Measurements from ENCODE around the gene FEN1.

FEN1 gene, protein sequence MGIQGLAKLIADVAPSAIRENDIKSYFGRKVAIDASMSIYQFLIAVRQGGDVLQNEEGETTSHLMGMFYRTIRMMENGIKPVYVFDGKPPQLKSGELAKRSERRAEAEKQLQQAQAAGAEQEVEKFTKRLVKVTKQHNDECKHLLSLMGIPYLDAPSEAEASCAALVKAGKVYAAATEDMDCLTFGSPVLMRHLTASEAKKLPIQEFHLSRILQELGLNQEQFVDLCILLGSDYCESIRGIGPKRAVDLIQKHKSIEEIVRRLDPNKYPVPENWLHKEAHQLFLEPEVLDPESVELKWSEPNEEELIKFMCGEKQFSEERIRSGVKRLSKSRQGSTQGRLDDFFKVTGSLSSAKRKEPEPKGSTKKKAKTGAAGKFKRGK

DNA sequence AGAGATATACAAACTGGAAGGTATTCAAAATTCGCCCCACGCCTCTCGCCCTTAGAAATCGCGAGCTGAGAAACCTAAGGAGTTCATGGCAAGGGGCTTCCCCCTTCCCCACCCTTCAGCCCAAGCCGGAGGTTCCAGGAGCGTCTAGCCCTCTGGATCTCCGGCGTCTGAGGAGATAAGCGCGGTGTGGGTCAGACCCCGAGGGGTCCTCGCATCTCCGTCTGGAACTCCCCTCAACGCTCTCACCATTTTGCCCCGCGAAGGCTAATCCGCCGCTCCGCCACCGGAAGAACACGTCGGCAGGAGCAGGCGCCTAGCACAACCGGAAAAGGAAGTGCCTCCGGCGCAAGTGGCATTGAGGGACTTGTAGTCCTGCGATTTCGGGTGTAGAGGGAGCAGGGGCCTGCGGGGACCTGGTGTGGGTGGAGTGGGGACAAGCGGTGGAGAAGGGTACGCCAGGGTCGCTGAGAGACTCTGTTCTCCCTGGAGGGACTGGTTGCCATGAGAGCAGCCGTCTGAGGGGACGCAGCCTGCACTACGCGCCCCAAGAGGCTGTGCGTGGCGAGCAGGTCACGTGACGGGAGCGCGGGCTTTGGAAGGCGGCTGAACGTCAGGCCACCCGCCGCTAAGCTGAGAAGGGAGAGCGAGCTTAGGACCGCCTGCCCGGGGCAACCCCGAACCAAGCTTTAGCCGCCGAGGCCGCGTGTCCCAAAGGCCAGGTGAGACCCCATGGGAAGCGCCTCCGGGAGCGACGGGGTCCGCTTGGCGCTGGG lies at the start of gene FEN1, which contains the start of gene TMEM258:
Gene FEN1 (plus strand): TSS at position 602 of the 773 bp plus-strand sequence. CDS start 2,451 bp downstream, outside the sequence.
Gene TMEM258 (minus strand): TSS at position 290 of the 773 bp plus-strand sequence. CDS start 41 bp downstream, at position 249.
- TF ChIP-seq JUND (IDR thresholded peaks at IDR 0.05; ENCODE audit: low read depth): no peak
- in situ Hi-C loops (cut with HindIII; ENCODE audit: low pct_unique_long_range_greater_than_20kb, low sequenced_read_pairs): no loop called here
- peak; percentile 95 to 97 for DNase-seq (ENCODE audit: low read depth in 1 of 2, low spot score in 1 of 2)

DNA sequence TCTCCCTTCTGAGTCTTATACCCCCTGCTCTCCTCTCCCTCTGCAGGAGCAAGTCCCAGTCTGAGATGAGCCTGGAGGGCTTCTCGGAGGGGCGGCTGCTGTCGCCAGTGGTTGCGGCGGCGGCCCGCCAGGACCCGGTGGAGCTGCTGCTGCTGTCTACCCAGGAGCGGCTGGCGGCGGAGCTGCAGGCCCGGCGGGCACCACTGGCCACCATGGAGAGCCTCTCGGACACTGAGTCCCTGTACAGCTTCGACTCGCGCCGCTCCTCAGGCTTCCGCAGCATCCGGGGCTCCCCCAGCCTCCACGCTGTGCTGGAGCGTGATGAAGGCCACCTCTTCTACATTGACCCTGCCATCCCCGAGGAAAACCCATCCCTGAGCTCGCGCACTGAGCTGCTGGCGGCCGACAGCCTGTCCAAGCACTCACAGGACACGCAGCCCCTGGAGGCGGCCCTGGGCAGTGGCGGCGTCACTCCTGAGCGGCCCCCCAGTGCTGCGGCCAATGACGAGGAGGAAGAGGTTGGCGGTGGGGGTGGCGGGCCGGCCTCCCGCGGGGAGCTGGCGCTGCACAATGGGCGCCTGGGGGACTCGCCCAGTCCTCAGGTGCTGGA lies 49.1 kb upstream of the FEN1 start:
- TF ChIP-seq JUND (IDR thresholded peaks at IDR 0.05; ENCODE audit: low read depth): no peak
- in situ Hi-C loops (cut with HindIII; ENCODE audit: low pct_unique_long_range_greater_than_20kb, low sequenced_read_pairs): no loop called here
- no peak for DNase-seq (ENCODE audit: low read depth in 1 of 2, low spot score in 1 of 2)

DNA sequence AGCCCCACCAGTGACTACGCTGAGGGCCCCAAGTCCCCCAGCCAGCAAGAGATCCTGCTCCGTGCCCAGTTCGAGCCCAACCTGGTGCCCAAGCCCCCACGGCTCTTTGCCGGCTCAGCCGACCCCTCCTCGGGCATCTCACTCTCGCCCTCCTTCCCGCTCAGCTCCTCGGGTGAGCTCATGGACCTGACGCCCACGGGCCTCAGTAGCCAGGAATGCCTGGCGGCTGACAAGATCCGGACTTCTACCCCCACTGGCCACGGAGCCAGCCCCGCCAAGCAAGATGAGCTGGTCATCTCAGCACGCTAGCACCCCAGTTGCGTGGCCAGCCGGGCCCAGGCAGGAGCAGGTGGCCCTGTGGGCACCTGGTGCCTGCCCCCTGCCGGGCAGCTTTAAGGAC lies 48.5 kb upstream of the FEN1 start:
- DNase-seq (ENCODE audit: low read depth in 1 of 2, low spot score in 1 of 2): no peak
- in situ Hi-C loops (cut with HindIII; ENCODE audit: low pct_unique_long_range_greater_than_20kb, low sequenced_read_pairs): no loop called here
- no peak for TF ChIP-seq JUND (IDR thresholded peaks at IDR 0.05; ENCODE audit: low read depth)

DNA sequence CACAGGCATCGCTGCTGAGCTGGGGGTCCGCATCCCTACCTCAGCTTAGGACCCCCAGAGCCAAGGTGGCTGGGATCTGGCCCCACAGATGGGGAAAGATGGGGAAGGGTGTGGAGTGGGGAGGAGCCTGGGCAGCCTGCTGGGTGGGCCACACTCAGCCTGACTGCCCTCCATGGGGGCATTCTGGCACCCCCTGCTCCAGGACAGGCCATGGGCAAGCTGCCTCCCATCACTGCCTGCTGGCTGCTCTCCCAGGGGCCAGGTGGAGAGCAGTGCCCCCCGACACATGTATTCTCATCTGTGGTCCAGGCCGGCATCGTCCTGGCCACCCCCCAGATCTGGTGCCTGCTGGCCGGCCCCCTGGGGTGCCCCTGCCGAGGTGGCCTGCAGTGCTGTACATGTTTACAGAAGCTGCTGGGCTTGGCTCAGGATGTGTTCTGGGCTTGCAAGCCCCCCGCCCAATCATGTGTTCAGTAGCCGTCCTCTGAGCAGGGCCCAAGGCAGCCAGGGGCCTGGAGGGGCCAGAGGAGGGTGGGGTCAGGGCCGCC lies 48.0 kb upstream of the FEN1 start:
- in situ Hi-C loops (cut with HindIII; ENCODE audit: low pct_unique_long_range_greater_than_20kb, low sequenced_read_pairs): no loop called here
- no peak for TF ChIP-seq JUND (IDR thresholded peaks at IDR 0.05; ENCODE audit: low read depth)
- no peak for DNase-seq (ENCODE audit: low read depth in 1 of 2, low spot score in 1 of 2)

DNA sequence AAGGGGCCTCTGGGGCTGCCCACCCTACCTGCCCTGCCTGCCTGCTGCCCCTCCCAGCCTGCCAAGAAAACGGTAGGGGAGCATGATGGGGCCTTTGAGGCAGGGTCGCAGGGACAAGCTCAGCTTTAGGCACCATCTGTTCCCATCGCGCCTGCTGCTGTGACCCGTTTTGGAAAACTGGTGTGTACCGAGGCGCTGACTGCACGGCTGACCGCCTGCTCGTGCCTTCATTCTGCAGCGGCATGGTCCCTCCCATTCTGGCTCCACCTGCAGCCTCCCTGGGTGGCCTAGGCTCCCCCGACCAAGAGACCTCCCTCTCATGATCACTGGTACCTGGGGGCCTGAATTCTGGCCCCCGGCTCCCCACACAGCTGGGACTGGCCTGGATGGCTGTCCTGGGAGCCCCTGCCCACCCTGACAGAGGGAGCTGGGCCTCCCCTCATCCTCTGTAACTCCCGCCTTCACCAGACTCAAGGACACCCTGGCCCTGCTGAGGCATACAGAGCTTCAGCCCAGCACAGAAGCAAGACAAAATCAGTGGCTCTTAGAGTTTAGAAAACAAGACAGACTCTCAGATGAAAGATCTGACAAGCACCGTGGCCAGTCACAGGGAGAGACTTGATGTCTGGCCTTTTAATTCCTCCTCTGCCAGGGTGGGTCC lies 46.8 kb upstream of the FEN1 start:
- TF ChIP-seq JUND (IDR thresholded peaks at IDR 0.05; ENCODE audit: low read depth): no peak
- in situ Hi-C loops (cut with HindIII; ENCODE audit: low pct_unique_long_range_greater_than_20kb, low sequenced_read_pairs): no loop called here
- DNase-seq (ENCODE audit: low read depth in 1 of 2, low spot score in 1 of 2): no peak

DNA sequence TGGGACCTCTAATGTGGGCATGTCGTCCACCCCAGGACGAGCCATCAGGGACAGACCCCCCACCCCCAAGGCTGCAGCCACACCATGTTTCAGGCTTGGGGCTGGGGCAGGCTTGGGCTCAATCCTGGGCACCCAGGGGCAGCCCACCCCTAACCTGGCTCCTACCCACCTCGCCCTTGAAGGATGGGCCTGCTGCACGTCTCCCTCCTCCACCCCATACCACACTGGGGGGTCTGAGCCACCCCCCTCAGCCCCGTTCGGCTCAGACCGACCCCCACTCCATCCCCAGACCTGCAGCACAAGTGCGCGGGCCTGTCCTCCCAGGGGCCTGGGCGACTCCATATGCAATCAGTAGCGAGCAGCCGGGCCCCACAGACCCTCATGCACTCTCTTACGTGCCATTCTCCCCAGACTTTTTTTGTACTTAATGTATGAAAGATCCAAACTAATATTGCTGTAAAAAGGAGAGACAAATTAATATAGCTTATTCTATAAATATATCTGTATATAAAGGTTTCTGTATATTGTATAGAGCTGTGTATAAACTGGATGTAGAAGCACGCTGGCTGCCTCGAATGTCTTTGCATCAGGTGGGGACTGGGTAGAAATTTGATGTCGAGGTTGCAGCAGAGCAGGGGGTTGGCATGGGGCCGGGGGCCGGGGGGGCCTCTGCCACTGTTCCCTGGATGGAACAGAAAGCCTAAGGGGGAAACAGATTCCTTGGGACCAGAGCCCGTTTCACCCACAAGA lies 46.1 kb upstream of the FEN1 start:
- DNase-seq (ENCODE audit: low read depth in 1 of 2, low spot score in 1 of 2): no peak
- no peak for TF ChIP-seq JUND (IDR thresholded peaks at IDR 0.05; ENCODE audit: low read depth)
- in situ Hi-C loops (cut with HindIII; ENCODE audit: low pct_unique_long_range_greater_than_20kb, low sequenced_read_pairs): no loop called here

DNA sequence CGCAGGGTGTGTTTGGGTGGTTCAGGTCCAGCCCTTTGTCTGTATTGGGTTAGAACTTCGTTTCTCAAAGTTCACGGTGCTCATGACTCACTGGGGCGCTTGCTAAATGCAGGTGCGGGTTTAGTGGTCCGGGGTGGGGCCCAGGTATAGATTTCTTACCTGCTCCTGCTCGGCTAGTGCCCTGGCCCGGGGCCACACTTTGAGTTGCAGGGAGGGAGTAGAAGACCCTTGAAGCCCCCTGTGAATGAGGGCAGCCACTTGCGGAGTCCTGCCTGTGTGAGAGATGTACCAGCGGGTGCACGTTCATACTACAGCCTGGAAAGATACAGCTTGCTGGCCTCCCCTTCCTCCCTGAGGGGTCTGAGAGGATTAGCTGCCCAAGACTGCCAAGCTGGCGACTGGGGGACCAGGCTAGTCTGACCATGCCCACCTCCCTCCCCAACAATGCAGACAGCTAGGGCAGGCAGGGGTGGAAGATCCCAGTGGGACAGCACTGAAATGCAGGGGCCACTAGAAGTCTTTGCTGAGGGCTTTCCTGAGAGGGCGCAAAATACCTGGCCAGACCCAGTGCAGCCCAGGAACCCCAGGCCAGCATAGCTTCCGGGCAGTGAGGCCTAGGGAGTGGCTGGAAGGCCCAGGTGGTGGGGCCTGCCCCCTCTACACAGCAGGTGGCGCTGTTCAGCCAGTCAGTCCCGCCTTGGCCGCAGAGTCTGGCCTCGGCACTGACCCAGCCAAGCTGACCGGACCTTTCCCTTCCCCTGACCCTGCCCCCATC lies 45.3 kb upstream of the FEN1 start:
- in situ Hi-C loops (cut with HindIII; ENCODE audit: low pct_unique_long_range_greater_than_20kb, low sequenced_read_pairs): no loop called here
- TF ChIP-seq JUND (IDR thresholded peaks at IDR 0.05; ENCODE audit: low read depth): no peak
- DNase-seq (ENCODE audit: low read depth in 1 of 2, low spot score in 1 of 2): peak; percentile 78 to 83

DNA sequence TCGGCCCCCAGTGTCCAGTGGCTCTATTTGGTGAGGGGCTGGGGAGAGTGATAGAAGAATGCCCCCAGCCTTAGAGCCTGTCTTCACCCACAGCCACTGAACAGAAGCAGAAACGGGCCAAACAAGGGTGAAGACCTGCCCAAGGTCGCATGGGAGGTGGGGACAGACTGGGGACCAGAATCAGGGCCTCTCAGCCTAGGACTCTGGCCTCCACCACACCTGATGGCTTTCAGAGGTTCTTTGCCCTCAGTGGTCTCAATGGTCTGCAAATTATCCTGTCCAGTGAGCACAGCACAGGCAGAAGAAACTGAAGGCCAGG lies 44.8 kb upstream of the FEN1 start:
- no peak for DNase-seq (ENCODE audit: low read depth in 1 of 2, low spot score in 1 of 2)
- in situ Hi-C loops (cut with HindIII; ENCODE audit: low pct_unique_long_range_greater_than_20kb, low sequenced_read_pairs): no loop called here
- no peak for TF ChIP-seq JUND (IDR thresholded peaks at IDR 0.05; ENCODE audit: low read depth)

DNA sequence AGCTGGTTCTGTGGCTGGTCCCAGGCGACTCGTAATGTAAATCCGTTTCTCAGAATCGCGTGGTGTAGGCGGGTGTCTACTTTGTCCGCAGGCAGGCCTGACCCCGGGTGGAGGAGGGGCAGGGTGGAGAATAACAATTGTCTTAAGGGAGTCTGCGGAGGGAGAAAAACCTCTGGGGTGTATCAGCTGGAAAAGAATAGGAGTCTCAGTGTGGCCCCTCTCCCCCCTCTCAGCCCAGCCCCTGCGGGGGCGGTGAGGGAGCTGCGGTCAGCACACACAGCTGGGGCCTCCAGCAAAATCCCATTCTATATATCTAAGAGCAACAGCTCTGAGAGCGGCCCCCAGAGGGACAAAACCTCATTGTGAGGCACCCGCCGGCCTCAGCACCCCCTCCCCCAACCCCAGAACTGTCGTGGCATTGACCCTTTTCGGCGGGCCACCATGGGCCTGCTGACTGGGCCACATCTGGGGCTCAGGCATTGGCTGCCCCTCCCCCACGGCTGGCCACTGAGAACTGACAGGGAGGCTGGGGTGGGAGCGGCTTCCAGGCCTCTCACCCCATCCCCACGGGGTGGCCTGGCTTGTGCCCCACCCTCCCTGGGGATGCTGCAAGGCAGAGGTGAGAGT lies 43.0 kb upstream of the FEN1 start:
- no peak for DNase-seq (ENCODE audit: low read depth in 1 of 2, low spot score in 1 of 2)
- in situ Hi-C loops (cut with HindIII; ENCODE audit: low pct_unique_long_range_greater_than_20kb, low sequenced_read_pairs): no loop called here
- TF ChIP-seq JUND (IDR thresholded peaks at IDR 0.05; ENCODE audit: low read depth): no peak

DNA sequence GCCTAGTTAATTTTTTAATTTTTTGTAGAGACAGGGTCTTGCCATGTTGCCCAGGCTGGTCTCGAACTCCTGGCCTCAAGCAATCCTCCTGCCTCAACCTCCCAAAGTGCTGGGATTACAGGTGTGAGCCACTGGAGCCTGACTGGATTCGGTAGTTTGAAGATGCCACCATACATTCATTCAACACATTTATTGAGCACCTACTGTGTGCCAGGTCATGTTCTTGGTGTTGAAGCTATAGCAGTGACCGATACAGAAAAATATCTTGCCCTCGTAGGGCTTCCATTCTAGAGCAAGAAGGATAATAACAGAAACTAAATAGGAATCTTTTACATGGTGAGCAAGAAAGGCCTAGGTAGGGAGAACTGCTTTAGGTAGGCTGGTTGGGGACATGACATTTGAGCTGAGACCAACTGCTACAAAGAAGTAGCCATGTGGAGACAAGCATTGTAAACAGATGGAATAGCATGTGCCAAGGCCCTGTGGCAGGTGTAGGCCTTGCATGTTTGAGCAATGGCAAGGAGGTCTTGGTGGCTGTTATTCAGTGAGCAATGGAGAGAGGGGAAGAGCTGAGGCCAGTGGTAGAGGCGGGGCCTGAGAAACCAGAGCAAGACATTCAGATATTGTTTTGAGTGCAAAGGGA lies 42.0 kb upstream of the FEN1 start:
- in situ Hi-C loops (cut with HindIII; ENCODE audit: low pct_unique_long_range_greater_than_20kb, low sequenced_read_pairs): no loop called here
- TF ChIP-seq JUND (IDR thresholded peaks at IDR 0.05; ENCODE audit: low read depth): no peak

More for the DNA sequence above, 42.0 kb upstream of the FEN1 start:
- DNase-seq (ENCODE audit: low read depth in 1 of 2, low spot score in 1 of 2): no peak

Data from T47D (cell line).